ENCODE data around the gene CAMP. TPM values are rescaled to one million over a fixed set of nuclear protein-coding genes. Genes with fewer than 3 reads are reported as not detected.
"Not testable (repeated sequence)": the region's sequence is repeated elsewhere in the genome, so short reads cannot be mapped to it uniquely, and the experiment has no call there.

The CAMP gene
- total RNA-seq, 2 experiments from 2014 or later: not detected

GRCh38 chr3:48209445-48209844 is 13.8 kb upstream of the CAMP start:
- Histone ChIP-seq H3K4me1 (ENCODE audit: insufficient read depth, low read length) (no peaks in the 10 kb centered on the region), H3K27ac (ENCODE audit: low read depth in 1 of 2, low read length in 2 of 2) (no peak overlapping the region), H3K9me3 (ENCODE audit: control insufficient read depth in 1 of 2, insufficient read depth in 1 of 2, low read length in 2 of 2) (no peaks in the 10 kb centered on the region), H3K36me3 (ENCODE audit: insufficient read depth, low read length) (no peaks in the 10 kb centered on the region), H3K27me3 (ENCODE audit: control insufficient read depth in 1 of 2, insufficient read depth in 2 of 2, low read length in 2 of 2) (no peaks in the 10 kb centered on the region), H3K4me3 (ENCODE audit: low read length) (no peak overlapping the region)
- no peak for DNase-seq
- no peaks in the 10 kb centered on the region for H3K9me3 Mint-ChIP-seq
- intact Hi-C loops (cut with DNase I, micrococcal nuclease): no loop called here
- no peak for TF ChIP-seq CTCF (IDR thresholded peaks at IDR 0.05)
- H3K4me1 Mint-ChIP-seq (ENCODE audit: low read depth): no peaks in the 10 kb centered on the region
- H3K27me3 Mint-ChIP-seq: no peaks in the 10 kb centered on the region
- no peak overlapping the region for H3K27ac Mint-ChIP-seq
- ATAC-seq (ENCODE audit: poor library complexity): no peak
- no peak overlapping the region for H3K4me3 Mint-ChIP-seq
- H3K36me3 Mint-ChIP-seq (ENCODE audit: low read depth): no peaks in the 10 kb centered on the region
- POLR2A ChIA-PET: no interaction called here
- CTCF ChIA-PET: no interaction called here

GRCh38 chr3:48210534-48210933 is 12.8 kb upstream of the CAMP start:
- H3K27ac Mint-ChIP-seq; intact Hi-C loops (cut with DNase I, micrococcal nuclease); DNase-seq; H3K4me1 Mint-ChIP-seq (ENCODE audit: low read depth); H3K9me3 Mint-ChIP-seq; CTCF ChIA-PET; H3K27me3 ChIP-seq (ENCODE audit: control insufficient read depth in 1 of 2, insufficient read depth in 2 of 2, low read length in 2 of 2); H3K4me3 ChIP-seq (ENCODE audit: low read length); H3K27ac ChIP-seq (ENCODE audit: low read depth in 1 of 2, low read length in 2 of 2); H3K4me1 ChIP-seq (ENCODE audit: insufficient read depth, low read length); ATAC-seq (ENCODE audit: poor library complexity); POLR2A ChIA-PET; H3K36me3 ChIP-seq (ENCODE audit: insufficient read depth, low read length); H3K9me3 ChIP-seq (ENCODE audit: control insufficient read depth in 1 of 2, insufficient read depth in 1 of 2, low read length in 2 of 2); H3K36me3 Mint-ChIP-seq (ENCODE audit: low read depth); H3K4me3 Mint-ChIP-seq; H3K27me3 Mint-ChIP-seq: not testable (repeated sequence)

- H3K27ac ChIP-seq (ENCODE audit: low read depth in 1 of 2, low read length in 2 of 2); H3K4me1 Mint-ChIP-seq (ENCODE audit: low read depth); CTCF ChIA-PET; intact Hi-C loops (cut with DNase I, micrococcal nuclease); H3K4me3 ChIP-seq (ENCODE audit: low read length); ATAC-seq (ENCODE audit: poor library complexity); H3K36me3 Mint-ChIP-seq (ENCODE audit: low read depth); H3K9me3 ChIP-seq (ENCODE audit: control insufficient read depth in 1 of 2, insufficient read depth in 1 of 2, low read length in 2 of 2); H3K9me3 Mint-ChIP-seq; H3K36me3 ChIP-seq (ENCODE audit: insufficient read depth, low read length); H3K4me3 Mint-ChIP-seq; H3K27me3 ChIP-seq (ENCODE audit: control insufficient read depth in 1 of 2, insufficient read depth in 2 of 2, low read length in 2 of 2); DNase-seq; H3K27me3 Mint-ChIP-seq; H3K4me1 ChIP-seq (ENCODE audit: insufficient read depth, low read length); H3K27ac Mint-ChIP-seq; POLR2A ChIA-PET: not testable (repeated sequence)
Observed at GRCh38 chr3:48211776-48212175, 11.5 kb upstream of the CAMP start.

- Mint-ChIP-seq H3K36me3 (ENCODE audit: low read depth) (no peaks in the 10 kb centered on the region), H3K4me3 (no peak overlapping the region), H3K27ac (no peak overlapping the region), H3K4me1 (ENCODE audit: low read depth) (no peaks in the 10 kb centered on the region), H3K9me3 (no peaks in the 10 kb centered on the region), H3K27me3 (no peaks in the 10 kb centered on the region)
- Histone ChIP-seq H3K27me3 (ENCODE audit: control insufficient read depth in 1 of 2, insufficient read depth in 2 of 2, low read length in 2 of 2) (no peaks in the 10 kb centered on the region), H3K36me3 (ENCODE audit: insufficient read depth, low read length) (no peaks in the 10 kb centered on the region), H3K9me3 (ENCODE audit: control insufficient read depth in 1 of 2, insufficient read depth in 1 of 2, low read length in 2 of 2) (no peaks in the 10 kb centered on the region), H3K27ac (ENCODE audit: low read depth in 1 of 2, low read length in 2 of 2) (no peak overlapping the region), H3K4me3 (ENCODE audit: low read length) (no peak overlapping the region), H3K4me1 (ENCODE audit: insufficient read depth, low read length) (no peaks in the 10 kb centered on the region)
- DNase-seq: no peak
- intact Hi-C loops (cut with DNase I, micrococcal nuclease): no loop called here
- no peak for TF ChIP-seq CTCF (IDR thresholded peaks at IDR 0.05)
- ChIA-PET POLR2A (no interaction called here), CTCF (no interaction called here)
- no peak for ATAC-seq (ENCODE audit: poor library complexity)
Observed at GRCh38 chr3:48214225-48214624, 9.1 kb upstream of the CAMP start.
